ENCODE data around the gene HES7. TPM values are rescaled to one million over a fixed set of nuclear protein-coding genes. Genes with fewer than 3 reads are reported as not detected.
"Not testable (repeated sequence)": the region's sequence is repeated elsewhere in the genome, so short reads cannot be mapped to it uniquely, and the experiment has no call there.

HES7 gene
- total RNA-seq, 3 donors from 2014 or later (not counting 1 experiment from before 2014, with no cell fraction given) = 0.50 to 0.77 (median 0.61) TPM

- peak; percentile 82 to 98 (median 97) for ATAC-seq
- no peak overlapping the region for H3K27ac Mint-ChIP-seq
- peaks cover 26% of the 10 kb centered on the region for H3K27me3 ChIP-seq (ENCODE audit: control insufficient read depth, insufficient read depth, low read length)
- peaks cover 33 to 45% of the 10 kb centered on the region in 2 donors for H3K27me3 Mint-ChIP-seq (ENCODE audit: low read depth in 2 of 2)
- intact Hi-C loops (cut with micrococcal nuclease) = loop anchor here (2.0 kb wide), 1 partner anchor 49 kb away; no protein-coding TSS in a partner anchor
- WGBS (ENCODE audit: insufficient coverage) = 18% methylated on average over 59 of the region's 63 CpGs
- H3K4me3 ChIP-seq (ENCODE audit: low read length) = peak overlapping the region; percentile 31
- H3K36me3 Mint-ChIP-seq = no peaks in the 10 kb centered on the region
- TF ChIP-seq CTCF (IDR thresholded peaks at IDR 0.05) = peak; percentile 95
- H3K4me1 Mint-ChIP-seq = peaks cover 0 to 4% of the 10 kb centered on the region in 2 donors
- H3K4me1 ChIP-seq (ENCODE audit: control insufficient read depth, insufficient read depth, low read length) = peaks cover 9% of the 10 kb centered on the region
- H3K36me3 ChIP-seq (ENCODE audit: control insufficient read depth, insufficient read depth, low read length) = no peaks in the 10 kb centered on the region
- H3K9me3 ChIP-seq (ENCODE audit: control insufficient read depth, insufficient read depth, low read length) = no peaks in the 10 kb centered on the region
- H3K4me3 Mint-ChIP-seq = peak overlapping the region; percentile 26
- H3K27ac ChIP-seq (ENCODE audit: low read length) = no peak overlapping the region
- no peaks in the 10 kb centered on the region for H3K9me3 Mint-ChIP-seq
- peak; percentile 71 to 92 for DNase-seq
These were observed 14.0 kb downstream of the HES7 start for GRCh38 chr17:8109661-8110455.

GRCh38 chr17:8108972-8109660 is 14.8 kb downstream of the HES7 start:
- Histone ChIP-seq H3K9me3 (ENCODE audit: control insufficient read depth, insufficient read depth, low read length) (no peaks in the 10 kb centered on the region), H3K27me3 (ENCODE audit: control insufficient read depth, insufficient read depth, low read length) (peaks cover 22% of the 10 kb centered on the region), H3K36me3 (ENCODE audit: control insufficient read depth, insufficient read depth, low read length) (no peaks in the 10 kb centered on the region), H3K27ac (ENCODE audit: low read length) (no peak overlapping the region), H3K4me3 (ENCODE audit: low read length) (no peak overlapping the region), H3K4me1 (ENCODE audit: control insufficient read depth, insufficient read depth, low read length) (peaks cover 9% of the 10 kb centered on the region)
- Mint-ChIP-seq H3K4me3 (no peak overlapping the region), H3K27ac (no peak overlapping the region), H3K9me3 (no peaks in the 10 kb centered on the region), H3K36me3 (no peaks in the 10 kb centered on the region), H3K4me1 (peaks cover 0 to 4% of the 10 kb centered on the region in 2 donors), H3K27me3 (ENCODE audit: low read depth in 2 of 2) (peaks cover 26 to 37% of the 10 kb centered on the region in 2 donors)
- intact Hi-C loops (cut with micrococcal nuclease) = no loop called here
- 92% methylated on average over 33 of the region's 33 CpGs for WGBS (ENCODE audit: insufficient coverage)
- DNase-seq (no peak), ATAC-seq (no peak)
- TF ChIP-seq CTCF (IDR thresholded peaks at IDR 0.05) = no peak

GRCh38 chr17:8106980-8107379 is 16.9 kb downstream of the HES7 start:
- DNase-seq; H3K4me1 ChIP-seq (ENCODE audit: control insufficient read depth, insufficient read depth, low read length); H3K4me3 ChIP-seq (ENCODE audit: low read length); H3K36me3 ChIP-seq (ENCODE audit: control insufficient read depth, insufficient read depth, low read length); H3K4me1 Mint-ChIP-seq; H3K9me3 ChIP-seq (ENCODE audit: control insufficient read depth, insufficient read depth, low read length); ATAC-seq; H3K27ac ChIP-seq (ENCODE audit: low read length); H3K4me3 Mint-ChIP-seq; intact Hi-C loops (cut with micrococcal nuclease); H3K9me3 Mint-ChIP-seq; H3K27ac Mint-ChIP-seq; H3K36me3 Mint-ChIP-seq: not testable (repeated sequence)
- WGBS (ENCODE audit: insufficient coverage) = 88% methylated on average over 4 of the region's 4 CpGs
- peaks cover 13% of the 10 kb centered on the region for H3K27me3 ChIP-seq (ENCODE audit: control insufficient read depth, insufficient read depth, low read length)
- peaks cover 16 to 24% of the 10 kb centered on the region in 2 donors for H3K27me3 Mint-ChIP-seq (ENCODE audit: low read depth in 2 of 2)

- Mint-ChIP-seq H3K27me3 (ENCODE audit: low read depth in 2 of 2) (peaks cover 11 to 16% of the 10 kb centered on the region in 2 donors), H3K27ac (no peak overlapping the region), H3K36me3 (no peaks in the 10 kb centered on the region), H3K4me3 (no peak overlapping the region), H3K9me3 (no peaks in the 10 kb centered on the region), H3K4me1 (peaks cover 0 to 4% of the 10 kb centered on the region in 2 donors)
- DNase-seq (no peak), ATAC-seq (no peak)
- no peaks in the 10 kb centered on the region for H3K36me3 ChIP-seq (ENCODE audit: control insufficient read depth, insufficient read depth, low read length)
- intact Hi-C loops (cut with micrococcal nuclease) = no loop called here
- H3K4me3 ChIP-seq (ENCODE audit: low read length) = no peak overlapping the region
- H3K27ac ChIP-seq (ENCODE audit: low read length) = no peak overlapping the region
- no peak for TF ChIP-seq CTCF (IDR thresholded peaks at IDR 0.05)
- H3K27me3 ChIP-seq (ENCODE audit: control insufficient read depth, insufficient read depth, low read length) = peaks cover 10% of the 10 kb centered on the region
- H3K9me3 ChIP-seq (ENCODE audit: control insufficient read depth, insufficient read depth, low read length) = no peaks in the 10 kb centered on the region
- H3K4me1 ChIP-seq (ENCODE audit: control insufficient read depth, insufficient read depth, low read length) = peaks cover 9% of the 10 kb centered on the region
- 83% methylated on average over 5 of the region's 5 CpGs for WGBS (ENCODE audit: insufficient coverage)
These were observed 17.9 kb downstream of the HES7 start for GRCh38 chr17:8105957-8106398.
